GM10266 (cell line): ENCODE data around the gene OTUB2.
A peak's percentile ranks its signal among the peaks of the same experiment; 100 is the strongest.

Experiments
- DNase-seq: peaks from one replicate; pipeline ENCODE4 v3.0.0; 2012; ENCODE audit errors: extremely low spot score
- TF ChIP-seq, protein P1 (sequence below): IDR thresholded peaks from 2 replicates; pipeline ENCODE4 v1.5.1; 2012; ENCODE audit warnings: mild to moderate bottlenecking, low read depth; ENCODE audit not compliant: control insufficient read depth, insufficient read depth; ENCODE audit errors: missing control alignments

OTUB2 gene

DNA sequence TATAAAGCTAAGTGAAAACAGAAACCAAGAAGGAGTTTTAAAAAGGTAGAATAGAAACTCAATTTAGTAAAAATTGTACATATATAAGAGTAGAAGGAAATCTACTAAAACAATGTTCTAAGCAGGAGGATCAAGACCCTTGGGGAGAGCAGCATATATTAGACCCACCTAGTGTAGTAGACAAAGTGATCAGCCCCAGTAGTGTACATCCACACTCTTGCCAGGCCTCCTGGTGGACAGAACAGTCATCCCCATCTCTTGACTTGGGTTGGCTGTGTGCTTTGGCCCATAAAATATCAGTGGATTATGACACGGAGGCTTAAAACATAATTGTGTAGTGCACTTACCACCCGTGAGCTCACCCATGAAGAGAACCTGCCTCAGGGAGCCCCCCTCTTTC, 10.9 kb upstream of the OTUB2 start:
- no peak for DNase-seq
- TF ChIP-seq, protein P1, sequence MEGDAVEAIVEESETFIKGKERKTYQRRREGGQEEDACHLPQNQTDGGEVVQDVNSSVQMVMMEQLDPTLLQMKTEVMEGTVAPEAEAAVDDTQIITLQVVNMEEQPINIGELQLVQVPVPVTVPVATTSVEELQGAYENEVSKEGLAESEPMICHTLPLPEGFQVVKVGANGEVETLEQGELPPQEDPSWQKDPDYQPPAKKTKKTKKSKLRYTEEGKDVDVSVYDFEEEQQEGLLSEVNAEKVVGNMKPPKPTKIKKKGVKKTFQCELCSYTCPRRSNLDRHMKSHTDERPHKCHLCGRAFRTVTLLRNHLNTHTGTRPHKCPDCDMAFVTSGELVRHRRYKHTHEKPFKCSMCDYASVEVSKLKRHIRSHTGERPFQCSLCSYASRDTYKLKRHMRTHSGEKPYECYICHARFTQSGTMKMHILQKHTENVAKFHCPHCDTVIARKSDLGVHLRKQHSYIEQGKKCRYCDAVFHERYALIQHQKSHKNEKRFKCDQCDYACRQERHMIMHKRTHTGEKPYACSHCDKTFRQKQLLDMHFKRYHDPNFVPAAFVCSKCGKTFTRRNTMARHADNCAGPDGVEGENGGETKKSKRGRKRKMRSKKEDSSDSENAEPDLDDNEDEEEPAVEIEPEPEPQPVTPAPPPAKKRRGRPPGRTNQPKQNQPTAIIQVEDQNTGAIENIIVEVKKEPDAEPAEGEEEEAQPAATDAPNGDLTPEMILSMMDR = no peak

GRCh38 chr14:94016446-94016976, 9.6 kb upstream of the OTUB2 start:
- TF ChIP-seq, protein P1 = no peak
- DNase-seq = no peak

GRCh38 chr14:94018308-94018707, 7.8 kb upstream of the OTUB2 start:
- no peak for DNase-seq
- TF ChIP-seq, protein P1 = no peak

GRCh38 chr14:94019329-94019728, 6.8 kb upstream of the OTUB2 start:
- DNase-seq = no peak

DNA sequence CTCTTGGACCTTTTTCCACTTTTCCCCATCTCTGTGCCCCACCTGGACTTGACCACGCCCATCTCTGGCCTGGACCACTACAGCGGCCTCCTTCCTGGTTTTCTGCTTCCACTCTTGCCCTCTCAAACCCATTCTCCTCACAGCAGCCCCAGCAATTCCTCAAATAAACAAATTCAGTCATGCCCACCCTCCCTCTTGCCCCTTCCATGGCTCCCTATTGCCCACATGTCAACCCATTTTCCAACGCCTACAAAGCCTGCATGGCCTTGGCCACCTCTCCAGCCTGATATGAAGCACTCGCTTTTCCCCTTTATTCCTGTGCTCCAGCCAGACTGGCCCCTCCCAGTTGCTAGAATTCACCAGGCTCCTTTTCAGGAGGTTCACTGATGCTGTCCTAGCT, 5.9 kb upstream of the OTUB2 start:
- TF ChIP-seq, protein P1 = no peak
- no peak for DNase-seq

More at GRCh38 chr14:94019329-94019728, 6.8 kb upstream of the OTUB2 start:
- TF ChIP-seq, protein P1 = no peak

DNA sequence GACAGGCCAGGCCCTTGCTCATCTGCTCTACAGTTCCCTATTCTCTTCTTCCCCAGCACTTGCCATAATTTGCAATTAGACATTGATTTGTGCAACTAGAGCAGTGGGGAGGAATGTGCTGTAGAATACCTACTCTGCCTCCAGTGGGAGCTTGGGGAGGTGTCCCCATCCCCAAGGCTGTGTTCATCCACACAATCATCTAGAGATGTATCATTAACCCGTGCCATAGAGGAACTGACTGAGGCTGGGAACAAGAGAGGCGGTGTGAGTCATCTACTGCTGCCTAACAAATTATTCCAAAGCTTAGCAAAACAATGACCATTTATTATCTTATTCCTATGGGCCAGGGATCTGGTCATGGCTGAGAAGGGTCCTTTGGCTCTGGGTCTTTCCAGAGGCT, 5.1 kb upstream of the OTUB2 start:
- DNase-seq = no peak
- TF ChIP-seq, protein P1 = no peak

- DNase-seq = peak; percentile 42
- TF ChIP-seq, protein P1 = no peak
Observed at GRCh38 chr14:94021416-94022157, 4.6 kb upstream of the OTUB2 start.
